T-helper 1 cell treated with Interleukin-12 subunit alpha and Interleukin-12 subunit beta and Interleukin-4 antibody, amounts not matched to agents 30 ng/mL and 1 ng/mL, for 36 hours (primary cell): ENCODE measurements around the gene GPR17. TPM values are rescaled to one million over a fixed set of nuclear protein-coding genes. Genes with fewer than 3 reads are reported as not detected.

Experiments
- intact Hi-C: fragments of 100-400 bp; cut with micrococcal nuclease; formaldehyde crosslinking; loops from one replicate; pipeline ENCODE4 v1.15.1; 2024
- total RNA-seq: library from RNA; stranded (reverse); gene quantifications from 2 replicates; pipeline ENCODE4 v1.2.3, GENCODE V29; 2022

The GPR17 gene
- total RNA-seq, 1 donor from 2014 or later = not detected

DNA sequence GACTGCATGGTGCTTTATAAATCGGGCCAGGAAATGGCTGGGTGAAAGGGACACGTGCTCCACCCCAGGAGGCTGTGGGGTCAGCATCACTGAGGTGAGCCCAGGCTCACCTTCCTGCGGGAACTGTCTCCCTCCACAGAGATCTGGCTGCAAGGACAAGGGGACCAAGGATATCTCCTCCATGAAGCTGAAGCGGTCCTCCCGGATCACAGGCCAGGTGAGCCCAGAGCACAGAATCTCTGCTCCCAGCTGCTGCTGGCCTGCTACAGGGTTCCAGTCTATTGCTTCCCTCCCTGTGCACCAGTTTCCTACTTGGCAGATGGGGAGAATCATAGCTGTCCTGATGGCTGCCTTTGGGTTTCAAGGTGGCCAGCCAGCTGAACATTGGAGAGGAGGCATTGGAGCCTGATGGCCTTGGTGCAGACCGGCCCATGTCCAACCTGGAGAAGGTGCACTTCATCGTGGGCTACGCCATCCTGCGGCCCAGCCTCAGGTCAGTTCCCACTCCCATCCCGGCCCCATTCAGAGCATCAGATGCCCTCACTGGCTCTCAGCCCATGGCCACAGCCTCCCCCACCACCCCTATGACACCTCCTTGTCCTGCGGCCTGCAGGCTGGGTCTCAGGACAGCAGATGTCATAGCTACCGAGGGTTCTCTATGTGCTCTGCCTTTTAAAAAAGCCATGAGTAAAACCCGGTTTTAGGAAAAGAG lies 33.7 kb upstream of the GPR17 start:
- intact Hi-C loops = no loop called here

DNA sequence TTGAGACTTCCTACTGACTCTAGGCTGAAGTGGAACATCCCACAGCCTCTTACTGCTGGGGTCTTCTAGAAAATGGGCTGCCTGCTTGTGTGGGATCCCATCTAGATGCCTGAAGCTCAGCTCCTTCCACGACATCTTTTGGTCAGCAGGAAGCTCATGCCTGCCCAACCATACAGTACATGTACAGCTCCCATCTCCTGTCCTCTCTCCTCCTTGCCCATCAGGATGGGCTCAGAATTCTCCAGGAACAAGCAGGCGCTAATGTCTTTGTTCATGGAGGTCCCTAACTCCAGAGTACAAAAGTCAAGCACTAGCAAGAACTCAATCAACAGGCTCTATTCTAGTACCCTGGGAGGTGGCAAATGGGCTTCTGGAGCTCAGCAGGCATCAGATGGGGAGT lies 31.7 kb upstream of the GPR17 start:
- intact Hi-C loops = no loop called here

DNA sequence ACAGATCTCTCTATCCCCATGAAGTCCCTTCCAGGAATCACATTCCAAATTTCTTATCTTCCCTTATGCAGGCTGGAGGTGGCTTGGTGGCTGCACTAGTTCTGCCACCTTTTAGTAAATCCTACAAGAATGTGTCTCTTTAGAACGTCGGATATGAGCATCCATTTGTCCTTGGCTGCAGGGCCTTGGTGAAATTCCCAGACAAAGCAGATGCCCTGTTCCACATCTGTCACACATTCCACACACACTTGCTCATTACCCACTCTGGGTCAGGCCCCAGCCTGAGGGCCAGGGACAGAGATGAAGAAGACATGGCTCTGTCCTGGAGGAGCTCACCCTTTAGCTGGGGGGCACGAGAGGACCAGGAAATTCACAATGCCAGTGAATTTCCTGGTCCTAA lies 31.2 kb upstream of the GPR17 start:
- intact Hi-C loops = no loop called here

DNA sequence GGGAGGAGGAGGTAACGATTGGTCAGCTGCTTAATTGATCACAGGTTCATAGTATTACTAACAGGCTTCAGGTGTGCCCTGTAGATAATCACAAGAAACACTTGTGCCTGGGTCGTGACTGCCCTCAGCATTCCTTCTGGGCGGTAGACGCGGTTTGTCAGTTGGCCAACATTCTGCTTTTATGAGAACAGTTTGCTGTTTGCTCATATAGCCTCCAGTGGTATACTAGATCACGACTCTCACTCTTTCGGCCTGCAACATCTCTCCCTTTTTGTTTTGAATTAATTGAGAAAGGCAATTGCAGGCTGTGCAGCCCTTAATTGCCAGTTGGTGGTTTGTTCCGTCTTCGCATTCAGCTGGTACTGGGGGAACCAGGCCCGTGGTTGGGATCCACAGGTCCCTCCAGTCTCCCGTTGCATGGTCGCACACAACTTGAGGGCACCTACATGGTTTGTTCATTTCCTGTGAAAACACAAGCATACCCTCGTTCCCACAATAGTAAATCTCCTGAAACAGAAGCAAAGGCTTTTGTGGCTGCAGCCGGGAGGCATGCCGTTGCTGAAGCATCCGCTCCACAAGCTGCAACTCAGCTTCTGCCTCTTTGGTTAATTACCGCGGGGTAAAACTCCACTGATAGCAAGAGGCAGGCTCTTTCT lies 30.3 kb upstream of the GPR17 start:
- intact Hi-C loops = no loop called here

DNA sequence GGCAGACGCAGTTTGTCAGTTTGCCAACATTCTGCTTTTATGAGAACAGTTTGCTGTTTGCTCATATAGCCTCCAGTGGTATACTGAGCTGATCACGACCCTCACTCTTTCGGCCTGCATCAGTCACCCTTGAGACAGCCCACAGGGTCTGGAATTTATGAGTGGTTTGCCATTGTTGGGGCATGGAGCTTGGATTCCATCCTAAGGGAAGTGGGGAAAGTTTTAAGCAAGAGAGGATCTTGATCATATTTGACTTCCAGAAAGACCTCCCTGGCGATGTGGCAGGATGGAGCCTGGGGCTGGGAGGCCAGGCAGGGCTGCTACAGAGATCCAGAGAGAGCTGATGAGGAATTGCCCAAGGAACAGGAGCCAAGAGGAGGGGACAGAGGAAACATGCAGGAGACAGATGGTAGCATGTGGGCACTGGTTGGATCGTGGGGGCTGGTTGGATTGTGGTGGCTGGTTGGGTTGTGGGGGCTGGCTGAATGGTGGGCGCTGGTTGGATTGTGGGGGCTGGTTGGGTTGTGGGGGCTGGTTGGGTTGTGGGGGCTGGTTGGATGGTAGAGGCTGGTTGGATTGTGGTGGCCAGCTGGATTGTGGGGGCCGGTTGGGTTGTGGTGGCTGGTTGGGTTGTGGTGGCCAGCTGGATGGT lies 27.3 kb upstream of the GPR17 start:
- intact Hi-C loops = no loop called here

DNA sequence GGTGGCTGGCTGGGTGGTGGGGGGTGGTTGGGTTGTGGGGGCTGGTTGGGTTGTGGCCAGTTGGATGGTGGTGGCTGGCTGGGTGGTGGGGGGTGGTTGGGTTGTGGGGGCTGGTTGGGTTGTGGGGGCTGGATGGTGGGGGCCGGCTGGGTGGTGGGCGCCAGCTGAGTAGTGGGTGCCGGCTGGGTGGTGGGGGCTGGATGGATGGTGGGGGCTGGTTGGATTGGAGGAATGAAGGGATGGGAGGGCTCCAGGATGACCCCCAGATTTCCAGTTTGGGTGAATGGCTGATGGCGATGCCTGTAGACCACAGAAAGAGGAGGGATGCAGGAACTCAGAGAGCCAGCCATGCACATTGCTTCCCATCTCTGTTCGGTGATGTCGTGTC lies 26.8 kb upstream of the GPR17 start:
- intact Hi-C loops = no loop called here

DNA sequence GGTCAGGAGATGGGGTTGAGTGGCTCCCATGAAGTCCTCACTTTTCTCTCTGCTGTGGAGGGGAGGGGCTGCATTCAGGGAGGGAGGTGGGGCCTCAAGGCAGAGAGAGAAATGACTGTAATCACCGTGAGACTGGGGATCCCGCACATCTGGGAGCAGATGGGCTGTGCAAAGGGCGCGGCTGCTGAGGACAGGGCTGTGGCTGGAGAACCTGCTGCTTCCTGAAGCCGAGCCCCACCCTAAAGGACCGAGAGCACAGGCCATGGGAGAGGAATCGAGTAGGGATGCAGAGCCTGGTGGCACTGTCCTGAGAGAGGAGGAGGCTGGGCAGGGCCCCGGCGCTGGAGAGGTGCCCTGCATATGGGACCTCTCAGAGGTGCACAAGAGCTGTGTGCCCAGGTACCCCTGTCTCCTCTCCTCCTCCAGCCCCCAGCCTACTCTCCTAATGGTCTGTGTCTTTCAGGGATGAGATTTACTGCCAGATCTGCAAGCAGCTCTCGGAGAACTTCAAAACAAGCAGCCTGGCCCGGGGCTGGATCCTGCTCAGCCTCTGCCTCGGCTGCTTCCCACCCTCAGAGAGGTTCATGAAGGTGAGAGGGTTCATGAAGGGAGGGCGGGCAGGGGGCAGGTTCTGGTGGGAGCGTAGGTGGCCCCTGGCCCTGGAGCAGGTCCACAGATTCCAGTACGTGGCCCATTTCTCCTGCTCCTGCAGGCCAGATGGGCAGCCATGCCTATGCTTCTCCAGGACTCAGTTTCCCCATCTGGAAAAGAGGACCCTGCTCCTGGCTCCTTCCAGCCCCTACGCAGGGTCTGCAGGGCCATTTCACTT lies 25.9 kb upstream of the GPR17 start:
- intact Hi-C loops = no loop called here

DNA sequence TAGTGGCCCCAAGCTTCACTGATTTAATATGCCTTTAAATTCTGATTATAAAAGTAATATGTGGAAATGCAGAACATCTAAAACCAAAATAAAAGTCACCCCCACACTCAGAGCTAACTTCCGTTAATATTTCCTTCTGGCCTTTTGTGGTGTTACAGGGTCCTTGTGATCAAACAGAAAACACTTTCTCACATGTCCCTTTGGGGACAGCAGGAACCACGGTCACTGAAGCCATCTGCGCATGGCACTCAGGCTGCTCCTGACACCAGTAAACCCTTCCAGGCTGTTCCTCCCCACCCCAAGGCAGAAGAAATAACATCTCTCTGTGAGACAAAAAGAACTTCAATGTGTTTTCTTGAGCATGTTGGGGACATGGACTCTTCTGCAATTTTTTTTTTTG lies 25.1 kb upstream of the GPR17 start:
- intact Hi-C loops = no loop called here

DNA sequence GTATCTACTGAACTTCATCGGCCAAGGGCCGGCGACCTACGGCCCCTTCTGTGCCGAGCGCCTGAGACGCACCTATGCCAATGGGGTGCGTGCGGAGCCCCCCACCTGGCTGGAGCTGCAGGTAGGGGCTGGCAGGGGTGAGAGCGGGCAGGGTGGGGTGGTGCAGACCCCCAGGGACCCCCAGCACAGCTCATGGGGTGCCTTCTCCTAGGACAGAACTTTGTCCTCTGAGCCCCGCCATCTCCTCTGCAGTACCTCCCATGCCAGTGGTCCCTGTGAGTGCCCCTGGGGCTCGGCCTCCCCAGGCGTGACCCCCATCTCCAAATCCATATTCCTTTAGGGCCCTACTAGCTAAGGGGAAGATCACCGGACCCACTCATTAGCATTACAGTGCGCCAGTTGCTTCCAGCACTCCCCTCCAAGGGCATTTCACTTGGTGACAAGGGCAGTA lies 23.9 kb upstream of the GPR17 start:
- intact Hi-C loops = no loop called here

DNA sequence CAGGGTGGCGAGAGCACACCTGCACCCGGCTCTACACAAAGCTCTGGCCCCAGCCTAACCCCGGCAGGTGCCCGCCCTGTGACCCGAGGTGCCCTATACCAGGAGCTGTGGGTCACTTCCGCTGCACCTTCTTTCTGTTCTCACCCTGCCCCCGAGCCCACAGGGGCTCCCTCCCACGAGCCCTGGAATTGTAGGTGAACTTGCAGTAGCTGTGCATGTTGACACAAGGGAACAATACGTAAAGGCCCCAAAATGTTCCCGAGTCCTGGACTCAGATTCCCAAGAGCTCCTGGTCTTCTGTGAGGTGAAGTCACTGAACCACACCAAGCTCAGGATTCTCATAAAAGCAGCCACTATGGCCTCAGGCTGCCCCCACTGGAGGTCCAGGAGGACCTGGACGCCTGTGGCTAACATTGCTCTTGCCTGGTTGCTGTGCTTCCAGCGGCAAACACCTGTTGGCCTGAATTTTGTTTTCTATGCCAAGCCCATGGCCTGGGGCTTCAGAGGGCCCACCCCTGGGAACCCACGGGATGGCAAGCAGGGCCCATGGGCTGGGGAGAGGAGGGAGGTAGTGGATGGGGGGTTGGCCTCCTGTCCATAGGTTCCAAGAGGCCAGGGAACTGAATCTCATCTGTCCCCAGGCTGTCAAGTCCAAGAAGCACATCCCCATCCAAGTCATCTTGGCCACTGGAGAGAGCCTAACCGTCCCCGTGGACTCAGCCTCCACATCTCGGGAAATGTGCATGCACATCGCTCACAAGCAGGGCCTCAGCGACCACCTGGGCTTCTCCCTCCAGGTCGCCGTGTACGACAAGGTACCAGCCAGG lies 23.2 kb upstream of the GPR17 start:
- intact Hi-C loops = no loop called here

DNA sequence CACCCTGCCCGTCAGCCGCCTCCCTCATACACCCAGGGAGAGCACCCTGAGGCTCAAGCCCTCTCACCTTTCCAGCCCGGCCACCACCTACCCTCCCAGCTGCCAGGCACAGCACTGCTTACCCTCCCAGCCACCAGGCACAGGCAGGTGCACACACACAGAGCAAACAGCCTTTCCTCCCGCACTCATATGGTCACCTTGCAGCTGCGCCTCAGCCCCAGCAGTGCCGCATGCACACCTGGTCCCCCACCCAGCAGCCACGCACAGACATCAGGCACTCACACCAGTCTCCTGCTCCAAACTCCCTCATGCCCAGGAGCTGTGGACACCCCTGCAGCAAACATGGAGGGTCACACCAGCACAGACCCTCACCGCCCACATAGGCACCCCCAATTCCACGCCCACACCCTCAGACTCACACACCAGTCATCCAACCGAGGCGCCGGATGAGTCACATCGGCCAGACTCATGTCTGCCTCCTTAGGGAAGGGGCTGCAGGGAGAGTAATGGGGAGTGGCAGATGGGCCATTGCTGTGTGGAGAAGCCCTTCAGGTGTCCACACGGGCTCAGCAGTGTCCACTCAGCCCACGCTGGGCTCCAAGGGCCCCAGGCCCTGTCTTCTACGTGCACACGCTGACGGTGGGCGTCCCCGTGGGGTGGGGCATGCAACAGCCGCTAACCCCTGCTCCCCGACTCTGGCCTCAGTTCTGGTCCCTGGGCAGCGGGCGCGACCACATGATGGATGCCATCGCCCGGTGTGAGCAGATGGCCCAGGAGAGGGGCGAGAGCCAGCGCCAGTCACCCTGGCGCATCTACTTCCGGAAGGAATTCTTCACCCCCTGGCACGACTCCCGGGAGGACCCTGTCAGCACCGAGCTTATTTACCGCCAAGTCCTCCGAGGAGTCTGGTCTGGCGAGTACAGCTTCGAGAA lies 22.3 kb upstream of the GPR17 start:
- intact Hi-C loops = no loop called here

DNA sequence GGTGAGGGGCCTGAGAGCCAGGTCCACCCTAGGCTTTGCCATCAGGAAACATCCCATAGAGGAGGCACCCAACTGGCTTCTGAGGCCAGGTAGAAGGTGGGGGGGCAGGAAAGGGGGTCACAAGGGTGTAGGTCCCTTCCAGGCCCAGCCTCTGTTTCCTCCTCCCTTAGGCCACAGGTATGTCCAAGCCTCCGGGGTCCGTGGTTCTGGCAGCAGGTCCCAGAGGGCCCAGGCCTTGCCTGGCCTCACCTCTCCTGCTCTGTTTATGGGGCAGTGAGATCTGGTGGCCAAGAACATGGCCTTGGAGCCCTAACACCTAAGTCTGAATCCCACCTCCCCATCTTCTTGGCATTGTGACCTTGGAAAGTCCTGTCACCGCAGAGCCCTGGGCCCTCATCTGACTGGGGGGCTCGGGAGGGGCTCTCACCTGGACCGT lies 21.6 kb upstream of the GPR17 start:
- intact Hi-C loops = no loop called here

DNA sequence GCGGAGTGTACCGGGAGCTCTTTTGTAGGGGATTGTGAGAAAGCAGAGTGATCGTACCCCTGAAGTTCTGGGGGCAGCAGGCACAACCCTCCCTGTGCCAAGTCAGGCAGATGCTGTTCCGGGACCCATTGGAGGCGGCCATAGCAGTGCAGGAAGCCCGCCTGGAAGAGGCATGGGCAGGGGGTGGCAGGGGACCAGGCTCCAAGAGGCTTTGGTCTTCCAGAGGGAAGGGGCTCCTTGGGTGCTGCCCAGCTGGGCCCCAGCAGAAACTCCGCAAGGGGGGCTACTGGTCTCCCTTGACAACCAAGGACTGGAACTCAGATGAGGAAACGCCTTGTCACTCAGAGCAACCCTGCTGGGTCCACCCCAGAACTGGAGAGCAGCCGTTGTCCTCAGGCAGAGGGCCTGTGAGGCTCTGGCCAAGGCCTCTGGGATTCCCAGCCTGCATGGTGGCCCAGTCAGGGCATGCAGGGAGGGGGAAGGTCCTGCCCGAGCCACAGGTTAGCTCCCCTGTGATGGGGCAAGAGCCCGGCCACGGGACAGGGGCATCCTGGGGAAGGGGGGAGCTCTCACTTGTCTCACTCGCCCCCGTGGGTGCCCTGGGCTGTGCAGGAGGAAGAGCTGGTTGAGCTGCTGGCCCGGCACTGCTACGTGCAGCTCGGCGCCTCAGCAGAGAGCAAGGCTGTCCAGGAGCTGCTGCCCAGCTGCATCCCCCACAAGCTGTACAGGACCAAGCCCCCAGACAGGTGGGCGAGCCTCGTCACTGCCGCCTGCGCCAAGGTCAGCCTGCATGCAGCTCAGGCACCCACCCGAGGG lies 21.0 kb upstream of the GPR17 start:
- intact Hi-C loops = no loop called here

DNA sequence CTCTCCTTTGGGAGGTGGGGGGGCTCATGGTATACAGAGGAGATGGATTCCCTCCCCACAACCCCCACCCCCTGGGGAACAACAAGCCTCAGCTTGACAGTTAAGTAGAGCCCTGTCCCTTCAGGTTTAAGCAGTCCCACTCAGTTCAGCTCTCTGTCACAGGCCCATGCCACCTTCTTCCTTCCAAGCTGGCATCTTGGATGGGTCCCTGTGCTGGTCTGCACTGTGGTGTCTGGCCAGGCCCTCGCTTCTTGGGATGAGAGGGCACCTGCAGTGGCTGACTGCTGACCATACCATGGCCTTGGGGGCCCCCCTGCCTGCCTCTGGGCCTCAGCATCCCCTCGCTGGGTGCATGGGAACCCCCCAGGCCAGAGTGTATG lies 20.4 kb upstream of the GPR17 start:
- intact Hi-C loops = no loop called here

DNA sequence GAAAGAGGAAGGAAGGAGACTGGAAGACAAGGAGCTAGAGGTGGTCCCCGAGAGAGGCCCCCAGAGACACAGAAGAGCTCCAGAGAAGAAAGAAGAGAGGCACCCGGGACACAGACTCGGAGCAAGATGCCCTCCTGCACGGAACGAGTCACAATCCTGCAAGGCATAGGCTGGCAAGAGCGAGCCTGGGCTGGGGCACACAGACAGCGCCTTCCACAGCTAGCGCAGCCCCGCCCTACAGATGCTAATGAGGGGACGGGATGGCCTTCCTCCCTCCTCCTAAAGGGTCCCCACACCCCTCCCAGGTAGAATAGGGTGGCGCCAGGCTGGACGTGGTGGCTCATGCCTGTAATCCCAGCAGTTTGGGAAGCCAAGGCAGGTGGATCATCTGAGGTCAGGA lies 19.8 kb upstream of the GPR17 start:
- intact Hi-C loops = no loop called here

DNA sequence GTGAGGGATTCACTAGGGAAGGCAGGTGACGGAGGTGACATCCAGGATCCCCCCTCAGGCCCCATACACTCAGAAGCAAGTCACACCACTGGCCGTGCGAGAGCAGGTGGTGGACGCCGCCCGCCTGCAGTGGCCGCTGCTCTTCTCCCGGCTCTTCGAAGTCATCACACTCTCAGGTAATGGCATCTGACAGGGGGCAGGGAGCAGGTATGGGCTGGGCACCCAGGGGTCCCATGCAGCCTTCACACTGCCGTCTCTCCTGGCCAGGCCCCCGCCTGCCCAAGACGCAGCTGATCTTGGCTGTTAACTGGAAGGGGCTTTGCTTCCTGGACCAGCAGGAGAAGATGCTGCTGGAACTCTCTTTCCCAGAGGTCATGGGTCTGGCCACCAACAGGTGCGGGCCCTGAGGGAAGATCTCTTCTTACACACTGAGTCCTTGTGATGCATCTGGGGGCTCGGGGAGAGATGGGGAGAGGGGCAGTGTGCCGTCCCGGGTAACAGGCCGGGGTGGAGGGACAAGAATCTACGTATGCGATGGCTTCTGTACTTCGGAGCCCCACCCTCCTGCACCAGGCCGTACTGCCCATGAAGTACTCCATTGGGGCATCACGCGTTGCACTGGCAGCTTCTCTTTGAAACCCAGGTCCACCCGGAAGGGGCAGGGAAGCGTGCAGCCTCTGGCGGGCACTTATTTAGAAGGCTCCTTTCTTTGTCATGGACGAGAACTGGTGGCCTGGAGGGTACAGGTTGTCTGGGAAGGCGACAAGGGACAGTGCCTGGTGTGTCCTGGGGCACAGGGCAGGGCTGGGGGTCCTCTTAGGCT lies 18.8 kb upstream of the GPR17 start:
- intact Hi-C loops = no loop called here

DNA sequence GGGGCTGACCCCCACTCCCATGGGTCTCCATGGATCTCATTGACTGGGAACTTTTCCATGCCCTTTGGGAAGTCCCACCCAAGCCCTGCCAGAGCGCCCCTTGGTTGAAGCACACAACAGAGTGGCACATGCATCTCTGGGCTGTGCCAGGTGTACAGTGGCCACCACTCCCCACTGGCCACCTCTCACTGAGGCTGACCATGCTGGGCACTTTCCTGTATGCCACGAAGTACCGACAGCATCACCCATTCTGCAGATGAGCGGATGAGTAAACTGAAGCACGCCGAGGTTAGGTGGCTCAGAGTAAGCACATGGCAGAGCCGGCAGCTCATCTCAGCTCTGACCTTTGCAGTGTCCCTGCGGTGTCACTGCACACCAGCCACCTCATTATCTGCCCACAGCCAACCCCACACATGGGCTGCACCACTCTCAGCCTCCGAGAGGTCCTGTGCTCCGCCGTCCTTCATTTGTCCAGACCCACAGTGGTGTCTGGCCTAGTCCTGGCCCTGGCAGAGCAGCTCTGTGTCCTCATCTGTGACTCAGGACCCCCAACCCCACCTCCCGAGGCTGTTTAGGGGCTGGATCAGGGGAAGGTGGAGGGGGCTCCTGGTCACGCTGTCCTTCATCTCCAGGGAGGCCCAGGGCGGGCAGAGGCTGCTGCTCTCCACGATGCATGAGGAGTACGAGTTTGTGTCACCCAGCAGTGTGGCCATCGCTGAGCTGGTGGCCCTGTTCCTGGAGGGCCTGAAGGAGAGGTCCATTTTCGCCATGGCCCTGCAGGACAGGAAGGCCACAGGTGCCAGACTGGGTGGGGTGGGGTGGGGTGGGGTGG lies 18.0 kb upstream of the GPR17 start:
- intact Hi-C loops = no loop called here
